Skeletal muscle cell (primary cell): ENCODE measurements around the gene ZAR1L.
A peak's percentile ranks its signal among the peaks of the same experiment; 100 is the strongest.

ENCODE experiments used
- DNase-seq: peaks from one replicate; pipeline ENCODE4 v3.0.0-alpha.2; 2010; ENCODE audit warnings: low read depth
- H3K4me3 ChIP-seq: 2 replicates; pipeline ENCODE4 v1.5.1; 2011; ENCODE audit warnings: low read depth, mild to moderate bottlenecking, control low read depth, low read length, moderate library complexity

Gene ZAR1L

GRCh38 chr13:32305646-32306045, 9.5 kb downstream of the ZAR1L start:
- DNase-seq: no peak
- H3K4me3 ChIP-seq: no peak overlapping the region

GRCh38 chr13:32302461-32302860, 12.7 kb downstream of the ZAR1L start:
- no peak for DNase-seq

GRCh38 chr13:32300920-32301319, 14.2 kb downstream of the ZAR1L start:
- DNase-seq: no peak
- no peak overlapping the region for H3K4me3 ChIP-seq

More at GRCh38 chr13:32302461-32302860, 12.7 kb downstream of the ZAR1L start:
- no peak overlapping the region for H3K4me3 ChIP-seq

GRCh38 chr13:32300406-32300805, 14.8 kb downstream of the ZAR1L start:
- no peak overlapping the region for H3K4me3 ChIP-seq
- no peak for DNase-seq

- no peak for DNase-seq
- no peak overlapping the region for H3K4me3 ChIP-seq
These were observed 15.3 kb downstream of the ZAR1L start for GRCh38 chr13:32299893-32300292.

- no peak for DNase-seq
- H3K4me3 ChIP-seq: no peak overlapping the region
These were observed 16.5 kb downstream of the ZAR1L start for GRCh38 chr13:32298695-32299094.

- no peak for DNase-seq
- H3K4me3 ChIP-seq: no peak overlapping the region
These were observed 18.0 kb downstream of the ZAR1L start for GRCh38 chr13:32297206-32297605.

- no peak for DNase-seq
- no peak overlapping the region for H3K4me3 ChIP-seq
These were observed 29.6 kb downstream of the ZAR1L start for GRCh38 chr13:32285633-32285965.

- DNase-seq: peak; percentile 81
- no peak overlapping the region for H3K4me3 ChIP-seq
These were observed 30.1 kb downstream of the ZAR1L start for GRCh38 chr13:32284927-32285632.

- H3K4me3 ChIP-seq: no peak overlapping the region
- DNase-seq: no peak
These were observed 33.0 kb downstream of the ZAR1L start for GRCh38 chr13:32282096-32282711.

GRCh38 chr13:32281096-32281495, 34.1 kb downstream of the ZAR1L start:
- DNase-seq: no peak
- no peak overlapping the region for H3K4me3 ChIP-seq

GRCh38 chr13:32278426-32278825, 36.7 kb downstream of the ZAR1L start:
- DNase-seq: peak; percentile 61

GRCh38 chr13:32277839-32278238, 37.3 kb downstream of the ZAR1L start:
- no peak for DNase-seq
- H3K4me3 ChIP-seq: no peak overlapping the region

More at GRCh38 chr13:32278426-32278825, 36.7 kb downstream of the ZAR1L start:
- no peak overlapping the region for H3K4me3 ChIP-seq

GRCh38 chr13:32272021-32272683, 43.0 kb downstream of the ZAR1L start:
- DNase-seq: no peak
- H3K4me3 ChIP-seq: no peak overlapping the region

- no peak for DNase-seq
These were observed 47.2 kb downstream of the ZAR1L start for GRCh38 chr13:32267836-32268439.

GRCh38 chr13:32266130-32266529, 49.0 kb downstream of the ZAR1L start:
- no peak overlapping the region for H3K4me3 ChIP-seq
- DNase-seq: no peak

More at GRCh38 chr13:32267836-32268439, 47.2 kb downstream of the ZAR1L start:
- H3K4me3 ChIP-seq: no peak overlapping the region

GRCh38 chr13:32265726-32266125, 49.4 kb downstream of the ZAR1L start:
- DNase-seq: no peak
- H3K4me3 ChIP-seq: no peak overlapping the region

- H3K4me3 ChIP-seq: no peak overlapping the region
- no peak for DNase-seq
These were observed 50.8 kb downstream of the ZAR1L start for GRCh38 chr13:32264407-32264806.

GRCh38 chr13:32262619-32263018, 52.5 kb downstream of the ZAR1L start:
- no peak for DNase-seq
- no peak overlapping the region for H3K4me3 ChIP-seq

GRCh38 chr13:32262165-32262564, 53.0 kb downstream of the ZAR1L start:
- no peak for DNase-seq
- H3K4me3 ChIP-seq: no peak overlapping the region
